K562 (cell line): ENCODE results near the gene TMIGD1. TPM values are rescaled to one million over a fixed set of nuclear protein-coding genes. Genes with fewer than 3 reads are reported as not detected.

Experiments
- ATAC-seq: fragments of 200-7000 bp; cut with Tn5 transposase; 3 replicates; pipeline ENCODE4 v1.9.1; 2020; ENCODE audit warnings: moderate library complexity
- BruUV-seq: library from RNA; stranded (reverse); fragments of 400-500 nt; replicated peaks from 2 replicates; lab custom pipeline; 2021; lab: Mats Ljungman, UMichigan
- CTCF ChIA-PET: fragments of 300-600 bp; formaldehyde crosslinking; extraction: SDS; loops from one replicate; lab custom pipeline; 2021; ENCODE audit warnings: low intra/inter-chr PET ratio; lab: Yijun Ruan, JAX
- POLR2A ChIA-PET: fragments of 300-600, 350-650 bp; sonication (Branson Sonifier 250); formaldehyde crosslinking; extraction: SDS; loops from one replicate; lab custom pipeline; 2021; ENCODE audit warnings: antibody characterized with exemption, inconsistent platforms; lab: Yijun Ruan, JAX
- DNase-seq, 4 experiments: peaks; one replicate each; pipeline versions ENCODE4 v3.0.0 to v3.0.0-alpha.2; 2011 to 2018; ENCODE audit warnings: low spot score in 3 of 4, mixed read lengths in 3 of 4; ENCODE audit errors: extremely low read depth in 1 of 4
- FAIRE-seq: peaks from 2 replicates; lab custom pipeline; 2011; peaks lifted over from hg19 to GRCh38; lab: Jason Lieb, UNC
- H2AFZ ChIP-seq: 2 replicates; pipeline ENCODE4 v1.6.0; 2011; ENCODE audit warnings: low read depth, low read length, control low read depth, inconsistent platforms
- H3K27ac ChIP-seq: fragments of 200-600 bp; 3 replicates; pipeline ENCODE4 v1.8.0; 2011; ENCODE audit warnings: low read depth, mild to moderate bottlenecking, control low read depth, inconsistent platforms, low read length, moderate library complexity, mixed read lengths; ENCODE audit errors: extremely low read depth
- H3K27me3 ChIP-seq, 2 experiments: fragments of 300-600 bp in 1 of 2; 2 replicates in 1 of 2; 3 replicates in 1 of 2; pipeline versions ENCODE4 v1.6.0 to v1.8.0; 2011; ENCODE audit warnings: inconsistent platforms in 2 of 2, low read length in 2 of 2, mild to moderate bottlenecking in 1 of 2, mixed read lengths in 1 of 2, moderate library complexity in 1 of 2; ENCODE audit not compliant: control insufficient read depth in 2 of 2, insufficient read depth in 2 of 2
- H3K36me3 ChIP-seq: fragments of 300-600 bp; 3 replicates; pipeline ENCODE4 v1.8.0; 2011; ENCODE audit warnings: mild to moderate bottlenecking, low read length, inconsistent platforms; ENCODE audit not compliant: control insufficient read depth, insufficient read depth
- H3K4me1 ChIP-seq, 2 experiments: fragments of 200-600 bp in 1 of 2; replicated peaks in 1 of 2; 2 replicates in 1 of 2; 3 replicates in 1 of 2; pipeline versions ENCODE4 v1.5.1 to v1.8.0; 2011; ENCODE audit warnings: inconsistent platforms in 2 of 2, low read length in 2 of 2, mild to moderate bottlenecking in 1 of 2, mixed read lengths in 1 of 2, moderate library complexity in 1 of 2; ENCODE audit not compliant: control insufficient read depth in 2 of 2, insufficient read depth in 2 of 2
- H3K4me2 ChIP-seq: 2 replicates; pipeline ENCODE4 v1.6.1; 2011; ENCODE audit warnings: low read length, control low read depth, inconsistent platforms, mixed read lengths; ENCODE audit not compliant: insufficient read depth
- H3K4me3 ChIP-seq: fragments of 200-600 bp; sonication (generic), shearing (Covaris generic); 2 replicates; pipeline ENCODE4 v1.5.1; 2016; ENCODE audit warnings: control low read depth, inconsistent platforms
- H3K79me2 ChIP-seq: fragments of 200-600 bp; 3 replicates; pipeline ENCODE4 v1.8.0; 2011; ENCODE audit warnings: low read length, inconsistent platforms; ENCODE audit not compliant: control insufficient read depth, insufficient read depth
- H3K9ac ChIP-seq, 2 experiments: 2 replicates each; pipeline versions ENCODE4 v1.6.0 to v1.6.1; 2011; ENCODE audit warnings: low read depth in 2 of 2, low read length in 2 of 2, control low read depth in 1 of 2, inconsistent platforms in 1 of 2, mild to moderate bottlenecking in 1 of 2, mixed read lengths in 1 of 2; ENCODE audit not compliant: insufficient read depth in 1 of 2
- H3K9me1 ChIP-seq: one replicate; pipeline ENCODE4 v1.6.0; 2011; ENCODE audit warnings: inconsistent platforms, mild to moderate bottlenecking, low read length, moderate library complexity; ENCODE audit not compliant: control insufficient read depth, insufficient read depth
- H3K9me3 ChIP-seq: replicated peaks from 2 replicates; pipeline ENCODE4 v1.5.1; 2011; ENCODE audit warnings: low read depth, low read length, inconsistent platforms; ENCODE audit not compliant: control insufficient read depth, insufficient read depth
- H4K20me1 ChIP-seq: replicated peaks from 2 replicates; pipeline ENCODE4 v1.6.1; 2011; ENCODE audit warnings: low read length, inconsistent platforms, mixed read lengths; ENCODE audit not compliant: control insufficient read depth, insufficient read depth
- ELF1 ChIP-seq: fragments of 200-800 bp; sonication (Bioruptor generic); IDR thresholded peaks from 2 replicates; pipeline ENCODE4 v1.6.1; 2016; ENCODE audit warnings: missing genetic modification characterization, missing compliant biosample characterization
- FOXM1 ChIP-seq, 2 experiments: fragments of 450-650 bp in 1 of 2; sonication (generic) in 1 of 2; formaldehyde crosslinking in 1 of 2; IDR thresholded peaks; 2 replicates each; pipeline versions ENCODE4 v1.6.1 to v1.9.0; 2017 to 2022; ENCODE audit warnings: low read depth in 2 of 2, mild to moderate bottlenecking in 2 of 2, missing genetic modification reagents in 1 of 2, moderate library complexity in 1 of 2
- NFE2 ChIP-seq: IDR thresholded peaks from 2 replicates; pipeline ENCODE4 v1.6.1; 2014; ENCODE audit warnings: antibody characterized with exemption, low read depth
- ZNF512 ChIP-seq: IDR thresholded peaks from 2 replicates; pipeline ENCODE4 v1.6.1; 2016; ENCODE audit warnings: missing genetic modification characterization, missing compliant biosample characterization
- ZNF780A ChIP-seq: fragments of 250-450 bp; sonication (Bioruptor Pico); IDR thresholded peaks from 2 replicates; pipeline ENCODE4 v1.5.0; 2021; ENCODE audit warnings: mild to moderate bottlenecking
- WGBS: fragments of 100-300 bp; shearing (Covaris generic); methylation state at CpG from one replicate; pipeline ENCODE4 v1.1.6; 2016; ENCODE audit warnings: low coverage, mixed read lengths; ENCODE audit not compliant: insufficient coverage; ENCODE audit errors: missing lambda C conversion rate; 5-methylcytosine and 5-hydroxymethylcytosine counted together
- in situ Hi-C: fragments of 300-500 bp; cut with MboI; formaldehyde crosslinking; loops from 4 replicates; pipeline ENCODE4 v1.15.0; 2018; ENCODE audit warnings: inconsistent platforms, mixed read lengths
- intact Hi-C: fragments of 100-400 bp; cut with micrococcal nuclease; formaldehyde crosslinking; loops from 2 replicates; pipeline ENCODE4 v1.14.2; 2022
- polyA plus RNA-seq, 8 experiments: library from polyadenylated mRNA; depleted of rRNA in 4 of 8; stranded (reverse) in 5 of 8; unstranded in 3 of 8; fragments of >200 nt; fragmentation: Nextera tagmentation in 2 of 8; fragmentation: Illumina TruSeq in 1 of 8; extraction: Ambion mirVana in 2 of 8; extraction: Trizol in 1 of 8; gene quantifications; 2 replicates each; pipeline versions ENCODE4 v1.2.1 to v1.2.3, GENCODE V29; 2011 to 2014; ENCODE audit warnings: inconsistent platforms in 1 of 8, missing spikeins in 1 of 8
- total RNA-seq, 7 experiments: library from RNA; depleted of rRNA in 6 of 7; stranded (reverse); fragments of >200 nt in 6 of 7; fragmentation: Illumina TruSeq in 2 of 7; extraction: Trizol in 2 of 7; gene quantifications; 2 replicates each; pipeline versions ENCODE4 v1.2.1 to v1.2.3, GENCODE V29; 2011 to 2021; ENCODE audit warnings: low replicate concordance in 1 of 7

The TMIGD1 gene
- total and polyA plus RNA-seq, 9 of the 15 experiments (the other 6 are each of a cell fraction or from before 2014, with no cell fraction given) = not detected

GRCh38 chr17:30318155-30318554 is 15.7 kb downstream of the TMIGD1 start:
- intact Hi-C loops = no loop called here
- no peak for TF ChIP-seq ZNF780A
- TF ChIP-seq ELF1 (tag) = no peak
- TF ChIP-seq NFE2 = no peak
- TF ChIP-seq ZNF512 (tag) = 0 out of 2 replicates have a peak, but pooled peaks have one; percentile 21
- no peak for TF ChIP-seq FOXM1 (IDR thresholded peaks at IDR 0.05; ENCODE audit: low read depth)
- no peak for TF ChIP-seq FOXM1 (CRISPR knock-in tag; IDR thresholded peaks at IDR 0.05; ENCODE audit: low read depth)
- TF ChIP-seq, all 486 proteins: peak for 1
- no peak overlapping the region for H3K27ac ChIP-seq
- in situ Hi-C loops = no loop called here
- no peaks in the 10 kb centered on the region for H4K20me1 ChIP-seq
- H3K9ac ChIP-seq = no peak overlapping the region
- no peak overlapping the region for H2AFZ ChIP-seq
- 42% methylated on average over 3 of the region's 3 CpGs for WGBS
- no peak for DNase-seq
- no peaks in the 10 kb centered on the region for H3K9me3 ChIP-seq
- no peaks in the 10 kb centered on the region for H3K27me3 ChIP-seq
- no TSS peak for BruUV-seq
- H3K36me3 ChIP-seq = no peaks in the 10 kb centered on the region
- H3K4me3 ChIP-seq = no peak overlapping the region
- no peak overlapping the region for H3K4me2 ChIP-seq
- POLR2A ChIA-PET = interaction anchor here (1.1 kb wide), 1 partner anchor 12 kb away, joined by 3 read pairs; no protein-coding TSS in a partner anchor
- no peaks in the 10 kb centered on the region for H3K9me1 ChIP-seq
- ATAC-seq = no peak
- H3K4me1 ChIP-seq = peaks cover 0 to 5% of the 10 kb centered on the region in 2 experiments; a peak in 1 of 5 replicates
- CTCF ChIA-PET = no interaction called here
- FAIRE-seq = no peak
- H3K79me2 ChIP-seq = no peaks in the 10 kb centered on the region
